Adrenal gland (tissue), 12 donors: ENCODE data around the gene AHNAK. TPM values are rescaled to one million over a fixed set of nuclear protein-coding genes. Genes with fewer than 3 reads are reported as not detected.

Experiments
- DNase-seq, 7 donors: peaks; one replicate each; pipeline ENCODE4 v3.0.0-alpha.2; 2019 to 2020
- H3K27ac ChIP-seq, 5 donors: fragments of 200-600 bp; sonication (generic) in 4 of 5; 1 replicate in 3 of 5; 2 replicates in 2 of 5; pipeline versions ENCODE4 v1.5.1 to v1.8.0; 2016 to 2020; ENCODE audit warnings: mild to moderate bottlenecking in 1 of 5
- H3K27me3 ChIP-seq: fragments of 200-600 bp; 2 replicates; pipeline ENCODE4 v1.8.0; 2021
- H3K36me3 ChIP-seq, 2 donors: fragments of 200-600 bp; replicated peaks in 1 of 2; 1 replicate in 1 of 2; 2 replicates in 1 of 2; pipeline versions ENCODE4 v1.5.1 to v1.8.0; 2018 to 2022
- H3K4me1 ChIP-seq, 2 donors: fragments of 200-600 bp; replicated peaks in 1 of 2; 1 replicate in 1 of 2; 2 replicates in 1 of 2; pipeline versions ENCODE4 v1.5.1 to v1.8.0; 2018 to 2021
- H3K4me3 ChIP-seq, 4 donors: fragments of 200-600 bp; sonication (generic) in 3 of 4; one replicate each; pipeline ENCODE4 v1.5.1; 2016 to 2018
- H3K9me3 ChIP-seq, 3 donors: fragments of 200-600 bp; sonication (generic) in 1 of 3; replicated peaks in 1 of 3; 1 replicate in 2 of 3; 2 replicates in 1 of 3; pipeline versions ENCODE4 v1.5.1 to v1.8.0; 2016 to 2021
- POLR2A ChIP-seq, 2 donors: fragments of 450-650 bp; IDR thresholded peaks; one replicate each; pipeline ENCODE4 v1.6.1; 2017; ENCODE audit warnings: antibody characterized with exemption in 2 of 2, mild to moderate bottlenecking in 2 of 2, moderate library complexity in 1 of 2
- WGBS, 4 donors: extraction: QIAGEN DNeasy Blood & Tissue Kit in 2 of 4; methylation state at CpG; one replicate each; pipeline versions ENCODE4 v1.1.5 to v1.1.7; 2013 to 2017; 5-methylcytosine and 5-hydroxymethylcytosine counted together
- intact Hi-C, 2 donors: fragments of 100-400 bp; cut with DNase I; formaldehyde crosslinking; loops; one replicate each; pipeline versions ENCODE4 v1.14.1 to v1.15.0; 2022 to 2023
- polyA plus RNA-seq, 3 donors: library from polyadenylated mRNA; stranded (reverse); fragments of 200-250 nt in 2 of 3; fragments of 350-450 nt in 1 of 3; fragmentation: Illumina TruSeq in 1 of 3; extraction: RNeasy Lipid Tissue Mini Kit (QIAGEN cat#74804) in 1 of 3; gene quantifications; one replicate each; pipeline ENCODE4 v1.2.3, GENCODE V29; 2013 to 2014
- total RNA-seq, 9 donors: library from RNA; depleted of rRNA in 4 of 9; stranded (reverse); fragments of >200 nt in 4 of 9; fragments of 120-200 nt in 1 of 9; fragmentation: NEBNext Ultra II Directional in 1 of 9; extraction: Animal tissue kit (Norgen Biotek cat#: 25700) in 1 of 9; gene quantifications; one replicate each; pipeline versions ENCODE4 v1.1.0 to v1.2.4, GENCODE V29; 2013 to 2023
- TF ChIP-seq, protein P1 (sequence below), 6 experiments: fragments of 450-650 bp in 4 of 6; fragments of 200-600 bp in 2 of 6; sonication (generic) in 1 of 6; IDR thresholded peaks; 1 replicate in 5 of 6; 2 replicates in 1 of 6; pipeline versions ENCODE4 v1.5.1 to v1.8.0; 2016 to 2021; ENCODE audit warnings: antibody characterized with exemption in 6 of 6, mild to moderate bottlenecking in 2 of 6, moderate library complexity in 1 of 6
- donor health status: healthy with polysubstance abuse.
- donor health status: Bipolar disorder and iron deficiency.
- donor health status: DM: yes; HTN: yes; CAD: no.
- donor health status: DM: no; HTN: no; CAD: no.
- donor health status: DM: no; HTN: no; CAD: no.
- donor health status: DM: yes; HTN: yes; CAD: no.

AHNAK gene
- total and polyA plus RNA-seq, 12 donors: 32.0 to 307 (median 175) TPM

DNA sequence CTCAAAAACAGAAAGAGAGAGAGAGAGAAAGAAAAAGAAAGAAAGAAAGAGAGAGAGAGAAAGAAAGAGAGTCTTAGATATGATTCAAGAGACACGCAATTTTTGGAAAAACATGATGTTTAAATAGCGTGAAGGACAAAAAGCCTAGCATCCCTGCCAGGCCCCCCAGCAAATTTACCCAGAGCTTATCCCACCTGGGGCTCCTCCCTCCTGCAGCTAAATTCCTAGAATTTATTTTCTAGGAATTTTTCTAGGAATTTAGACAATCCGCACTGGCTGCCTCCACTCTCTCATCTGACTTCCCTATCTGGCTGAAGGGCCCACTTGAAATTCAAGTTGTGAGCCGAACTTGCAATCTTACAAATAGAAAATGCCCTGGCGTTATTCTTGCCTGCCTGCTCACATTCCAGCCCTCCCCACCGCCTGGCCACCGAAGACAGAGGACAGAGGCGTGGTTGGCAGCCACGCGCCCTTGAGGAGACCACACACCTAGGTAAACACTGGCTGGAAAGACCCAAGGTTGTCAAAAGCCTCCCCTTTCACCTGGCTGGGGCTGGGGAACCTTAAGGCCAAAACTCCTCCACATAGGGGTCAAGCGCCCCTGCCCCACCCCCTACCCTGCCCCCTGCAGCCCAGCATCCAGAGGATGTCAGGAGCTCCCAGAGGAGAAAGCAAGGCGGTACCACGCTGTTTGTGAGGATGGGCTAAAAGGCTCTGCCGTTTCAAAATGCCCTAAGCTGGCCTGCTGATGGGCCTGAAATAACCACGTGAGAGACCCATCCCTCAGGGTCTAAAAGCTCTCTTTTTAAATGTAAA, 42.2 kb downstream of the AHNAK start:
- 82 to 85% (median 84%) methylated on average over 13 to 15 of the region's 15 CpGs for WGBS, 4 donors
- DNase-seq: no peak
- TF ChIP-seq, protein P1, sequence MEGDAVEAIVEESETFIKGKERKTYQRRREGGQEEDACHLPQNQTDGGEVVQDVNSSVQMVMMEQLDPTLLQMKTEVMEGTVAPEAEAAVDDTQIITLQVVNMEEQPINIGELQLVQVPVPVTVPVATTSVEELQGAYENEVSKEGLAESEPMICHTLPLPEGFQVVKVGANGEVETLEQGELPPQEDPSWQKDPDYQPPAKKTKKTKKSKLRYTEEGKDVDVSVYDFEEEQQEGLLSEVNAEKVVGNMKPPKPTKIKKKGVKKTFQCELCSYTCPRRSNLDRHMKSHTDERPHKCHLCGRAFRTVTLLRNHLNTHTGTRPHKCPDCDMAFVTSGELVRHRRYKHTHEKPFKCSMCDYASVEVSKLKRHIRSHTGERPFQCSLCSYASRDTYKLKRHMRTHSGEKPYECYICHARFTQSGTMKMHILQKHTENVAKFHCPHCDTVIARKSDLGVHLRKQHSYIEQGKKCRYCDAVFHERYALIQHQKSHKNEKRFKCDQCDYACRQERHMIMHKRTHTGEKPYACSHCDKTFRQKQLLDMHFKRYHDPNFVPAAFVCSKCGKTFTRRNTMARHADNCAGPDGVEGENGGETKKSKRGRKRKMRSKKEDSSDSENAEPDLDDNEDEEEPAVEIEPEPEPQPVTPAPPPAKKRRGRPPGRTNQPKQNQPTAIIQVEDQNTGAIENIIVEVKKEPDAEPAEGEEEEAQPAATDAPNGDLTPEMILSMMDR (IDR thresholded peaks at IDR 0.05): no peak
- no peak for TF ChIP-seq POLR2A (IDR thresholded peaks at IDR 0.05)
- no peaks in the 10 kb centered on the region for H3K9me3 ChIP-seq
- no peak overlapping the region for H3K27ac ChIP-seq
- no peaks in the 10 kb centered on the region for H3K27me3 ChIP-seq
- no peaks in the 10 kb centered on the region for H3K36me3 ChIP-seq
- H3K4me3 ChIP-seq: no peak overlapping the region
- H3K4me1 ChIP-seq: peaks cover 0 to 14% of the 10 kb centered on the region in 2 donors
- intact Hi-C loops: no loop called here

DNA sequence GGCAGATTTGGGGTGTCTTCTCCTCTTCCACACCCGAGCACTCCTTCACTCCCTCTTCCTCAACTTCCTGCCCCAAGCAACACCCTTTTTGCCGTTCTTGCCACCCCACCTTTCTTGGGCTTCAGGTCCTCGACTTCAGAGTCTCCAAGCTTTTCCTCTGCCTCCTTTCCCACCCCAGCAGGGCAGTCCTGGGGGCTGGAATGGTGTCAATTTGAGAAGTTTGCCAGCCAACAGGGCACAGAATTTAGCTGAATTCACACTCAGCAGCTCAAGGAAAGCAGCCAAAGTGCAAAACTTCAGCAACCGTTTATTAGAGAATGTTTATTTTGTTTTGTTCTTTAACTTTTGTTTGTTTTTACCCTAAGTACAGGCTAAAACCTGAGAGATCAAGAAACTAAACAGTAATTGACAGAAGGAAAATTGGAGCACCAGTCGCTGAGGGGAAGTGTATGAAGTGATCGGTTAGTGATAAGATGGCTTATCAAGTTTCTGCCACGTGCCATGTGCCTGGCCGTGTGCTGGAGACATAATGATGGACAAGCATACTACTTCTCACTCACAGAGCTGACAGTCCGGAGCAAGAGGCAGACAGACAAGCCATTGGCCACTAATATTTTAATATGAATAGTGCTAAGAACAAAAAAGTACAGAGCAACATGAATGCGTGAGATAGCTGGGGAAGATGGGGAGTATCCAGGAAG, 44.4 kb downstream of the AHNAK start:
- Histone ChIP-seq H3K36me3 (no peaks in the 10 kb centered on the region), H3K27ac (no peak overlapping the region), H3K4me1 (no peaks in the 10 kb centered on the region), H3K9me3 (no peaks in the 10 kb centered on the region), H3K4me3 (no peak overlapping the region), H3K27me3 (no peaks in the 10 kb centered on the region)
- TF ChIP-seq POLR2A (IDR thresholded peaks at IDR 0.05): no peak
- TF ChIP-seq, protein P1 (IDR thresholded peaks at IDR 0.05): no peak
- WGBS, 4 donors: 44 to 54% (median 48%) methylated on average over 10 of the region's 10 CpGs
- DNase-seq: no peak
- intact Hi-C loops: no loop called here

DNA sequence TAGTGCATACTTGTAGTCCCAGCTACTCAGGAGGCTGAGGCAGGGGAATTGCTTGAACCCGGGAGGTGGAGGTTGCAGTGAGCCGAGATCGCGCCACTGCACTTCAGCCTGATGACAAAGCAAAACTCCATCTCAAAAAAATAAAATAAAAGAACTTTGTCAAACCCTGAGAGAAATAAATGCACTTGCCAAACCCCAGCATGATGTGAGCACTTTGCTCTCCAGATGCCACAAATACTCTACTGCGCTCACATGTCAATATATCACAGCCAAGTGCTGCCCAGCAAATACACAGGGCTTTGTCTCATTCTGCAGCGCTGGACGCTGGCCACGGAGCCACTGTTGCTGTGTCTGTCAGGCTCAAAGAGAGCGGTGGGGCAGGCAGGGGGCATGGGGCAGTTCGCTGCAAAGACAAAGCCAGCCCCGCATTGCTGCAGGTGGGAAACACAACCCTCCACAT, 45.1 kb downstream of the AHNAK start:
- WGBS, 4 donors: 74 to 78% (median 76%) methylated on average over 10 to 11 of the region's 11 CpGs
- no peaks in the 10 kb centered on the region for H3K36me3 ChIP-seq
- no peak for DNase-seq
- intact Hi-C loops: no loop called here
- no peaks in the 10 kb centered on the region for H3K9me3 ChIP-seq
- no peaks in the 10 kb centered on the region for H3K27me3 ChIP-seq
- H3K4me3 ChIP-seq: no peak overlapping the region
- H3K4me1 ChIP-seq: no peaks in the 10 kb centered on the region
- H3K27ac ChIP-seq: no peak overlapping the region
- TF ChIP-seq POLR2A (IDR thresholded peaks at IDR 0.05): no peak
- TF ChIP-seq, protein P1 (IDR thresholded peaks at IDR 0.05): no peak

DNA sequence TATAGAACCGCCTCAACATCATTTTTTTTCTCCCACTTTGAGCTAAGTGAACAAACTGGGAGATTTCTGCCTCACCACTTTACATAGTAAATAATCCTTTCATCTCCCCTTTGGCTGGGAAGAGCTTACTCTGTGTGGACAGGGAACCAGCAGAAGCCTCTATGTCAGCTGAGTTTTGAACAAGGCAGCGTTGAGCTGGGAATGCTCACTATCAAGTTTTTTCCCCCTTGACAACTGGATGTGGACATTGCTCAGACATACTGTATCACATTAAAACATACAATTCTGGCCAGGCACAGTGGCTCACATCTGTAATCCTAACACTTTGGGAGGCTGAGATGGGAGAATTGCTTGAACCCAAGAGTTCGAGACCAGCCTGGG, 46.0 kb downstream of the AHNAK start:
- H3K4me3 ChIP-seq: no peak overlapping the region
- H3K36me3 ChIP-seq: no peaks in the 10 kb centered on the region
- no peak for DNase-seq
- H3K27ac ChIP-seq: no peak overlapping the region
- no peaks in the 10 kb centered on the region for H3K9me3 ChIP-seq
- H3K27me3 ChIP-seq: no peaks in the 10 kb centered on the region
- TF ChIP-seq, protein P1 (IDR thresholded peaks at IDR 0.05): no peak
- TF ChIP-seq POLR2A (IDR thresholded peaks at IDR 0.05): no peak
- WGBS, 4 donors: 93 to 100% (median 97%) methylated on average over 3 of the region's 3 CpGs
- intact Hi-C loops: no loop called here
- H3K4me1 ChIP-seq: no peaks in the 10 kb centered on the region
